Measurements from ENCODE around the gene TNIK. TPM values are rescaled to one million over a fixed set of nuclear protein-coding genes. Genes with fewer than 3 reads are reported as not detected.

TNIK gene
- total RNA-seq, 1 donor from 2014 or later = 38.1 TPM

DNA sequence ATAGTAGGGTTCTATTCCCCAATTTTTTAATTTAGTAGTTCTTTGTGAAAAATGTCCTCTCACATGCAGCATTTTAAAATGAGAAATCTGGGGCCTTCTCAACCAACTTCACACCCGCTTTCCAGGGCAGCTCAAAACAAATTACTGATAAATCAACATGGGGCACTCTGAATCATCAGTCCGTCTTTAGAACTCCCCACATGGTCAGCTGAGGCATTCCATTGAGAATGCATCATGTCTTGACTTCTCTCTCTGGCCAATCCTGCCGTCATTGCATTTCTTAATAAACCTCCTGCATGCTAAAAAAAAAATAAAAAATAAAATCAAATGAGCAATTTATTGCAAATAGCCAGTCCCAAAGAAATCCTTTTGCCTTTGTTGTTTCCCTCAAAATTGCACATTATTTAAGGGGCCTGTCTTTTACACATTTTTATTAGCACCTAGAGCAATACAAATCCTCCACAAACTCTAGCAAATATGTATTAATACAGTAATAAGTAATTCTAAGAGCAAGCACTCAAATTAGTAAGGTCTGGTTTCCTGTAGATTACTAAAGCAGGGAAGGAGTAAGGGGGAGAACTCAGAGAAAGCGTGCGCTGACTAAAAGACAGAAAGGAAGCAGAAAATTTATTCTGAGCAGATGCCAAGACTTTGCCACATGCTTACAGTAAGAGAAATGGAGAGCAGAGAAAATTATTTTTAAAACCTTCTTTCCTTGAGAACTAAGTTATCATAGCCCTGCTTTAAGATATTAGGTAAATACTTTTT lies 175.7 kb downstream of the TNIK start:
- Mint-ChIP-seq H3K4me3 (no peak overlapping the region), H3K9me3 (no peaks in the 10 kb centered on the region), H3K36me3 (no peaks in the 10 kb centered on the region), H3K27me3 (no peaks in the 10 kb centered on the region), H3K4me1 (ENCODE audit: unreplicated experiment) (peaks cover 9% of the 10 kb centered on the region), H3K27ac (no peak overlapping the region)
- TF ChIP-seq, protein P1, sequence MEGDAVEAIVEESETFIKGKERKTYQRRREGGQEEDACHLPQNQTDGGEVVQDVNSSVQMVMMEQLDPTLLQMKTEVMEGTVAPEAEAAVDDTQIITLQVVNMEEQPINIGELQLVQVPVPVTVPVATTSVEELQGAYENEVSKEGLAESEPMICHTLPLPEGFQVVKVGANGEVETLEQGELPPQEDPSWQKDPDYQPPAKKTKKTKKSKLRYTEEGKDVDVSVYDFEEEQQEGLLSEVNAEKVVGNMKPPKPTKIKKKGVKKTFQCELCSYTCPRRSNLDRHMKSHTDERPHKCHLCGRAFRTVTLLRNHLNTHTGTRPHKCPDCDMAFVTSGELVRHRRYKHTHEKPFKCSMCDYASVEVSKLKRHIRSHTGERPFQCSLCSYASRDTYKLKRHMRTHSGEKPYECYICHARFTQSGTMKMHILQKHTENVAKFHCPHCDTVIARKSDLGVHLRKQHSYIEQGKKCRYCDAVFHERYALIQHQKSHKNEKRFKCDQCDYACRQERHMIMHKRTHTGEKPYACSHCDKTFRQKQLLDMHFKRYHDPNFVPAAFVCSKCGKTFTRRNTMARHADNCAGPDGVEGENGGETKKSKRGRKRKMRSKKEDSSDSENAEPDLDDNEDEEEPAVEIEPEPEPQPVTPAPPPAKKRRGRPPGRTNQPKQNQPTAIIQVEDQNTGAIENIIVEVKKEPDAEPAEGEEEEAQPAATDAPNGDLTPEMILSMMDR (conservative IDR thresholded peaks at IDR 0.05) = no peak
- DNase-seq (ENCODE audit: extremely low spot score, unreplicated experiment) = no peak

DNA sequence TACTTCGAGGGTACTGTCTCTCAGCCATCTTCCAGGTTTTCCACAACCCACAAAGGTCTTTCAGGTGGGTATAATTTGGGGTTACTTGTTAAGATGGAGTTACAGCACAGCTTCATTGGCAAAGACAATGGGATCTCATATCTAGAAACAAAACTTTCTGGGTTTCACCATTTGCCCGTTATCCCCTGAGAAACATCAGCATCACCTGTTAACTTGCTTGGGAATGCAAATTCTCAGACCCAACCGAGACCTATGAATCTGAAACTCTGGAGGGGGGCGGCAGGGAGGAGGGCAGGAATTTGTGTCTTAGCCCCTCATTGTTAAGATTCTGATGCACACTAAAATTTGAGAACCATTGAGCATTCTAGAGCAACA lies 176.4 kb downstream of the TNIK start:
- H3K4me3 Mint-ChIP-seq = no peak overlapping the region
- H3K27ac Mint-ChIP-seq = no peak overlapping the region
- peaks cover under 1% of the 10 kb centered on the region for H3K27me3 Mint-ChIP-seq
- H3K9me3 Mint-ChIP-seq = no peaks in the 10 kb centered on the region
- H3K36me3 Mint-ChIP-seq = no peaks in the 10 kb centered on the region
- TF ChIP-seq, protein P1 (conservative IDR thresholded peaks at IDR 0.05) = no peak
- DNase-seq (ENCODE audit: extremely low spot score, unreplicated experiment) = no peak
- H3K4me1 Mint-ChIP-seq (ENCODE audit: unreplicated experiment) = peaks cover 9% of the 10 kb centered on the region

DNA sequence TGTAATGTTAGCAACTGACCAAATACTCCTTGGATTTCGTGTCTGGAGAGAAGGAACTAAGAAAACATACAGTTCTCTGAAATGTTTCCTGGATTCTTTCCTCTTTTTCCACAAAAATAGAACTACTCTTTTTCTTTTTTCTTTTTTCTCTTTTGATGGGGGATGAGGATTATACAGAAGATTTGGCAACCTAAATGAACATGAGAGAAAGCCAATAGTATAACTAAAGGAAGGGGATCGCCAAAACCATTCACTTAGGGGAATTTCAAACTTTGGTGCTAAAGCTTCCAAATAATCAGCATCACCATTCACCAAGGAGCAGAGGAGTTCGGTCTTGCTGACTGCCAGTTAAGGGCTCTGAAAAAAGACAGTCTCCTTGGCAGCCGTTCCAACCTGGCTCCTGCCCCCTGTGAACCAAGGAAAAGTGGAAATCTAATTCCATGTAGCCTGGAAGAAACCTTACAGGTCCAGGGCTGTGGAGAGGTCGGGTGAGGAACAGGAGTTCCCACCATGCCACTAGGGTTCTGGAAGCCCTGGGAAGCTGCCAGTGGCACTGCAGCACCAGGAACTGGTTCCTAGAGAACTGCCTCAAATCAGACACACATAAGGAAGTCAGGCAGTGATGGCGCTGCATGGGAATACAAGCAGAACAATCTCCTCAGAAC lies 176.9 kb downstream of the TNIK start:
- peaks cover 9% of the 10 kb centered on the region for H3K4me1 Mint-ChIP-seq (ENCODE audit: unreplicated experiment)
- no peak overlapping the region for H3K27ac Mint-ChIP-seq
- no peak overlapping the region for H3K4me3 Mint-ChIP-seq
- peaks cover 3% of the 10 kb centered on the region for H3K27me3 Mint-ChIP-seq
- no peak for DNase-seq (ENCODE audit: extremely low spot score, unreplicated experiment)
- H3K36me3 Mint-ChIP-seq = no peaks in the 10 kb centered on the region
- TF ChIP-seq, protein P1 (conservative IDR thresholded peaks at IDR 0.05) = no peak
- H3K9me3 Mint-ChIP-seq = no peaks in the 10 kb centered on the region

DNA sequence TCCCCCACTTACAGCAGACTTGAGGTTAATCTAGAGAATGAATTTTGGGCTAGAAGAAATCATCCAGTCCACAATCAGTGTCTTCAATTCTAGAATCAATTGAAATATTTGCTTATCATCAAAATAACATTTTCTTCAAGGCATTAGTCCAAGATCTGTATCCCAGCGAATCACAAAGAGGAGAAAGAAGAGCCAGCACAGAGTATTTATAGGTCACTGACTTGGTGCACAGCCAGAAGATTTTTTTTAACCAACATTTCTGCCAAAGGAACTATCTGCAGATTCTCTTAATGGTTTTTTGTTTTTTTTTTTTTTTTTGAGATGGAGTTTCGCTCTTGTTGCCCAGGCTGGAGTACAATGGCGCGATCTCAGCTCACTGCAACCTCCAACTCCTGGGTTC lies 178.2 kb downstream of the TNIK start:
- Mint-ChIP-seq H3K27ac (no peak overlapping the region), H3K9me3 (no peaks in the 10 kb centered on the region), H3K27me3 (peaks cover 3% of the 10 kb centered on the region), H3K36me3 (no peaks in the 10 kb centered on the region), H3K4me3 (no peak overlapping the region), H3K4me1 (ENCODE audit: unreplicated experiment) (peaks cover 9% of the 10 kb centered on the region)
- TF ChIP-seq, protein P1 (conservative IDR thresholded peaks at IDR 0.05) = no peak
- DNase-seq (ENCODE audit: extremely low spot score, unreplicated experiment) = no peak

DNA sequence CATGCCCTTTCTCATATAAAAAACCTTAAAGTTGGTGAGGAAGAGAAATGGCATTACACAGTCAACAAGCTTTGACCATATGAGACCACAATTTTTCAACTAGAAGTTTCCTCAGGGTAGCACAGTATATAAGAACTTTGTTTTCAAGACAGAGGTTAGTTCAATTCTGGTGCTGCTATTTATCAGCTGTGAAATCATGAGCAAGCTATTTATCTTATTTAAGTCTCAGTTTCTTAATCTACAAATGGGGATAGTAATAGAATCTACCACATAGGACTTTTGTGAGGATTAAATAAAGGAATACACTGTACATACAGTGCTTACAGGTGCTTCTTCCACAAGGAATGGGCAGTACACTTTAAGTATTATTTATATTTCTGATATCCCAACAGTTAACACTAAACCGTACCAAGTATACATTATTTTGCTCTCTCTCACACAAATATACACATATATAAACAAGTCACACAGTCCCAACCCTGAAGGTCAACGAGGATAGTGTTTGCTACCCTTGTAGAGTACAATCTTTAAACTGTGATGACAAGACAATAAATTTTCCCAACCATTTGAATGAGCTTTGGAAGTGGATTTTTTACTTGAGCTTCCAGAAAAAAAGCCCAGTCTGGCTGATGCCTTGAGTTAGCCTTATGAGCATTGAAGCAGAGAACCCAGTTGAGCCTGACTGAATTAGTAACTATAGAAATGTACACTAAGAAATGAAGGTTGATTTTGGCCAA lies 178.8 kb downstream of the TNIK start:
- H3K4me1 Mint-ChIP-seq (ENCODE audit: unreplicated experiment) = peaks cover 9% of the 10 kb centered on the region
- H3K27me3 Mint-ChIP-seq = peaks cover 3% of the 10 kb centered on the region
- no peak for DNase-seq (ENCODE audit: extremely low spot score, unreplicated experiment)
- no peak overlapping the region for H3K27ac Mint-ChIP-seq
- H3K9me3 Mint-ChIP-seq = no peaks in the 10 kb centered on the region
- TF ChIP-seq, protein P1 (conservative IDR thresholded peaks at IDR 0.05) = no peak
- H3K36me3 Mint-ChIP-seq = no peaks in the 10 kb centered on the region
- no peak overlapping the region for H3K4me3 Mint-ChIP-seq
